Activated CD8-positive, alpha-beta T cell treated with anti-CD3 and anti-CD28 coated beads for 36 hours (primary cell): Measurements from ENCODE around the gene TRERF1. TPM values are rescaled to one million over a fixed set of nuclear protein-coding genes. Genes with fewer than 3 reads are reported as not detected.
A peak's percentile ranks its signal among the peaks of the same experiment; 100 is the strongest.

Experiments used
- ATAC-seq: fragments of 200-7000 bp; cut with Tn5 transposase; one replicate; pipeline ENCODE4 v1.10.0; 2021; ENCODE audit warnings: mild to moderate bottlenecking, moderate library complexity
- CTCF ChIA-PET: fragments of 350-600 bp; sonication (Branson Sonifier 250); formaldehyde crosslinking; loops from one replicate; lab custom pipeline; 2021; ENCODE audit warnings: antibody characterized with exemption; lab: Charles Lee
- POLR2A ChIA-PET: fragments of 350-600 bp; sonication (Branson Sonifier 250); formaldehyde crosslinking; loops from one replicate; lab custom pipeline; 2021; ENCODE audit warnings: antibody characterized with exemption; lab: Charles Lee
- DNase-seq: peaks from one replicate; pipeline ENCODE4 v3.0.0-alpha.2; 2020
- H3K27ac Mint-ChIP-seq: one replicate; pipeline ENCODE4 v1.8.0; 2021; ENCODE audit warnings: mild to moderate bottlenecking, mixed read lengths
- H3K27me3 Mint-ChIP-seq: one replicate; pipeline ENCODE4 v1.8.0; 2021; ENCODE audit warnings: mixed read lengths
- H3K36me3 Mint-ChIP-seq: one replicate; pipeline ENCODE4 v1.8.0; 2021; ENCODE audit warnings: low read depth, mixed read lengths
- H3K4me1 Mint-ChIP-seq: one replicate; pipeline ENCODE4 v1.8.0; 2021; ENCODE audit warnings: low read depth, mixed read lengths
- H3K4me3 Mint-ChIP-seq: one replicate; pipeline ENCODE4 v1.8.0; 2021; ENCODE audit warnings: mild to moderate bottlenecking, moderate library complexity, mixed read lengths
- H3K9me3 Mint-ChIP-seq: one replicate; pipeline ENCODE4 v1.8.0; 2021; ENCODE audit warnings: mixed read lengths
- intact Hi-C: fragments of 100-400 bp; cut with micrococcal nuclease; formaldehyde crosslinking; loops from one replicate; pipeline ENCODE4 v1.10.0; 2022
- total RNA-seq, 2 experiments: library from RNA; stranded (reverse); gene quantifications; one replicate each; pipeline ENCODE4 v1.2.3, GENCODE V29; 2021
- TF ChIP-seq, protein P1 (sequence below): fragments of 200-600 bp; IDR thresholded peaks from one replicate; pipeline ENCODE4 v1.8.0; 2022; ENCODE audit warnings: antibody characterized with exemption, mild to moderate bottlenecking

Gene TRERF1
- total RNA-seq, 2 experiments from 2014 or later = 6.5 to 6.9 TPM

GRCh38 chr6:42224222-42225028, 227.3 kb downstream of the TRERF1 start:
- ChIA-PET CTCF (interaction anchor here (1.6 to 3.3 kb wide), 3 partner anchors 9 to 307 kb away, joined by 4 to 9 read pairs (median 4); no protein-coding TSS in a partner anchor), POLR2A (interaction anchor here (0.8 kb wide), 2 partner anchors 157 to 312 kb away, joined by 3 to 4 read pairs; no protein-coding TSS in a partner anchor)
- intact Hi-C loops = no loop called here
- Mint-ChIP-seq H3K27me3 (no peaks in the 10 kb centered on the region), H3K27ac (peak overlapping the region; percentile 80), H3K4me1 (peaks cover 14% of the 10 kb centered on the region), H3K4me3 (peak overlapping the region; percentile 28), H3K9me3 (no peaks in the 10 kb centered on the region), H3K36me3 (no peaks in the 10 kb centered on the region)
- TF ChIP-seq, protein P1, sequence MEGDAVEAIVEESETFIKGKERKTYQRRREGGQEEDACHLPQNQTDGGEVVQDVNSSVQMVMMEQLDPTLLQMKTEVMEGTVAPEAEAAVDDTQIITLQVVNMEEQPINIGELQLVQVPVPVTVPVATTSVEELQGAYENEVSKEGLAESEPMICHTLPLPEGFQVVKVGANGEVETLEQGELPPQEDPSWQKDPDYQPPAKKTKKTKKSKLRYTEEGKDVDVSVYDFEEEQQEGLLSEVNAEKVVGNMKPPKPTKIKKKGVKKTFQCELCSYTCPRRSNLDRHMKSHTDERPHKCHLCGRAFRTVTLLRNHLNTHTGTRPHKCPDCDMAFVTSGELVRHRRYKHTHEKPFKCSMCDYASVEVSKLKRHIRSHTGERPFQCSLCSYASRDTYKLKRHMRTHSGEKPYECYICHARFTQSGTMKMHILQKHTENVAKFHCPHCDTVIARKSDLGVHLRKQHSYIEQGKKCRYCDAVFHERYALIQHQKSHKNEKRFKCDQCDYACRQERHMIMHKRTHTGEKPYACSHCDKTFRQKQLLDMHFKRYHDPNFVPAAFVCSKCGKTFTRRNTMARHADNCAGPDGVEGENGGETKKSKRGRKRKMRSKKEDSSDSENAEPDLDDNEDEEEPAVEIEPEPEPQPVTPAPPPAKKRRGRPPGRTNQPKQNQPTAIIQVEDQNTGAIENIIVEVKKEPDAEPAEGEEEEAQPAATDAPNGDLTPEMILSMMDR = no peak
- ATAC-seq (peak; percentile 99), DNase-seq (peak; percentile 14)

GRCh38 chr6:42222448-42222847, 229.3 kb downstream of the TRERF1 start:
- peaks cover 3% of the 10 kb centered on the region for H3K36me3 Mint-ChIP-seq
- CTCF ChIA-PET = interaction anchor here (0.9 kb wide), 1 partner anchor 325 kb away, joined by 4 read pairs; no protein-coding TSS in a partner anchor
- H3K27me3 Mint-ChIP-seq = no peaks in the 10 kb centered on the region
- intact Hi-C loops = no loop called here
- no peaks in the 10 kb centered on the region for H3K9me3 Mint-ChIP-seq
- TF ChIP-seq, protein P1 = no peak
- DNase-seq (no peak), ATAC-seq (no peak)
- H3K4me3 Mint-ChIP-seq = no peak overlapping the region
- peaks cover 17% of the 10 kb centered on the region for H3K4me1 Mint-ChIP-seq
- H3K27ac Mint-ChIP-seq = no peak overlapping the region
- POLR2A ChIA-PET = no interaction called here

GRCh38 chr6:42221546-42221945, 230.2 kb downstream of the TRERF1 start:
- TF ChIP-seq, protein P1 = no peak
- H3K4me3 Mint-ChIP-seq = no peak overlapping the region
- ChIA-PET POLR2A (no interaction called here), CTCF (interaction anchor here (2.0 kb wide), 1 partner anchor 326 kb away, joined by 7 read pairs; no protein-coding TSS in a partner anchor)
- DNase-seq (no peak), ATAC-seq (no peak)
- H3K36me3 Mint-ChIP-seq = peaks cover 4% of the 10 kb centered on the region
- H3K27me3 Mint-ChIP-seq = no peaks in the 10 kb centered on the region
- intact Hi-C loops = no loop called here
- H3K27ac Mint-ChIP-seq = no peak overlapping the region
- peaks cover 21% of the 10 kb centered on the region for H3K4me1 Mint-ChIP-seq
- no peaks in the 10 kb centered on the region for H3K9me3 Mint-ChIP-seq

DNA sequence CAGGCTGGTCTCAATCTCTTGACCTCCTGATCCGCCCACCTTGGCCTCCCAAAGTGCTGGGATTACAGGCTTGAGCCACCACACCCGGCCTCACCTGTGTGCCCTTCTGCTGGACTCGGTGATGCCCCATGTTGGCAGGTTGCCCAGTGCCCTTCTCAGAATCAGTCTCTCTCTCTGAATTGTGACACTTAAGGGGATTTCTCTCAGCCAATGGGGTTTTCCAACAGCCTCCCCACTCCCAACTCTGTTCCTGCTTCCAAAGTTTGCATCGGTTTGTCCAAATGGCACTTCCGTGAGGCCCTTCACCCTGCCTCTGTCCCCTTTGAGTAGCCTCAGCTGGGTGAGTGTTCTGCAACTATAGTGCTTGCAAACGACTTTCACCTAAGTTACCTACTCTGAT, 230.9 kb downstream of the TRERF1 start:
- no peaks in the 10 kb centered on the region for H3K27me3 Mint-ChIP-seq
- intact Hi-C loops = no loop called here
- TF ChIP-seq, protein P1 = no peak
- peaks cover 26% of the 10 kb centered on the region for H3K4me1 Mint-ChIP-seq
- peaks cover 4% of the 10 kb centered on the region for H3K36me3 Mint-ChIP-seq
- no peaks in the 10 kb centered on the region for H3K9me3 Mint-ChIP-seq
- CTCF ChIA-PET = interaction anchor here (2.0 kb wide), 1 partner anchor 327 kb away, joined by 7 read pairs; no protein-coding TSS in a partner anchor
- H3K27ac Mint-ChIP-seq = no peak overlapping the region
- H3K4me3 Mint-ChIP-seq = no peak overlapping the region
- DNase-seq = no peak
- POLR2A ChIA-PET = no interaction called here
- ATAC-seq = no peak
